Natural killer cell (primary cell): ENCODE measurements around the gene PSD4. TPM values are rescaled to one million over a fixed set of nuclear protein-coding genes. Genes with fewer than 3 reads are reported as not detected.
A peak's percentile ranks its signal among the peaks of the same experiment; 100 is the strongest.

Source experiments
- ATAC-seq, 3 donors: fragments of 150-1000 bp in 2 of 3; fragments of 200-7000 bp in 1 of 3; cut with Tn5 transposase; 1 replicate in 1 of 3; 2 replicates in 2 of 3; pipeline ENCODE4 v1.10.0; 2021; ENCODE audit warnings: mild to moderate bottlenecking in 2 of 3, moderate library complexity in 2 of 3
- DNase-seq, 2 donors: peaks; one replicate each; pipeline versions ENCODE4 v3.0.0 to v3.0.0-alpha.2; 2013 to 2021; ENCODE audit warnings: mixed read lengths in 1 of 2
- H3K27ac ChIP-seq: one replicate; pipeline ENCODE4 v1.5.1; 2013; ENCODE audit warnings: mild to moderate bottlenecking, low read length
- H3K27me3 ChIP-seq: one replicate; pipeline ENCODE4 v1.6.1; 2013; ENCODE audit warnings: low read length; ENCODE audit not compliant: control insufficient read depth, insufficient read depth
- H3K36me3 ChIP-seq: one replicate; pipeline ENCODE4 v1.6.1; 2013; ENCODE audit warnings: low read length; ENCODE audit not compliant: control insufficient read depth, insufficient read depth
- H3K4me1 ChIP-seq: one replicate; pipeline ENCODE4 v1.6.1; 2013; ENCODE audit warnings: low read length; ENCODE audit not compliant: control insufficient read depth, insufficient read depth
- H3K4me3 ChIP-seq: one replicate; pipeline ENCODE4 v1.5.1; 2013; ENCODE audit warnings: low read length
- H3K9me3 ChIP-seq: one replicate; pipeline ENCODE4 v1.6.1; 2013; ENCODE audit warnings: low read length; ENCODE audit not compliant: control insufficient read depth, insufficient read depth
- H3K27ac Mint-ChIP-seq, 2 donors: one replicate each; pipeline ENCODE4 v1.8.0; 2022; ENCODE audit warnings: mild to moderate bottlenecking in 2 of 2, mixed read lengths in 2 of 2, moderate library complexity in 1 of 2
- H3K27me3 Mint-ChIP-seq, 2 donors: one replicate each; pipeline ENCODE4 v1.8.0; 2022; ENCODE audit warnings: low read depth in 2 of 2, mixed read lengths in 2 of 2
- H3K36me3 Mint-ChIP-seq: one replicate; pipeline ENCODE4 v1.8.0; 2022; ENCODE audit warnings: mixed read lengths
- H3K4me1 Mint-ChIP-seq, 2 donors: one replicate each; pipeline ENCODE4 v1.8.0; 2022; ENCODE audit warnings: mixed read lengths in 2 of 2
- H3K4me3 Mint-ChIP-seq: one replicate; pipeline ENCODE4 v1.8.0; 2022; ENCODE audit warnings: mild to moderate bottlenecking, moderate library complexity, mixed read lengths
- H3K9me3 Mint-ChIP-seq, 2 donors: one replicate each; pipeline ENCODE4 v1.8.0; 2022; ENCODE audit warnings: mixed read lengths in 2 of 2
- WGBS: methylation state at CpG from one replicate; pipeline ENCODE4 v1.1.7; 2013; ENCODE audit warnings: missing lambda C conversion rate; ENCODE audit not compliant: insufficient coverage; 5-methylcytosine and 5-hydroxymethylcytosine counted together
- intact Hi-C: fragments of 100-400 bp; cut with micrococcal nuclease; formaldehyde crosslinking; loops from one replicate; pipeline ENCODE4 v1.14.2; 2022
- total RNA-seq, 4 donors: library from RNA; stranded (reverse); fragments of 120-200 nt in 1 of 4; gene quantifications; one replicate each; pipeline versions ENCODE4 v1.2.3 to v1.2.4, GENCODE V29; 2013 to 2022
- TF ChIP-seq, protein P1 (sequence below): fragments of 200-600 bp; IDR thresholded peaks from one replicate; pipeline ENCODE4 v1.8.0; 2022; ENCODE audit warnings: antibody characterized with exemption

PSD4 gene
- total RNA-seq, 3 donors from 2014 or later (not counting 1 experiment from before 2014, with no cell fraction given) = 280 to 347 (median 340) TPM

DNA sequence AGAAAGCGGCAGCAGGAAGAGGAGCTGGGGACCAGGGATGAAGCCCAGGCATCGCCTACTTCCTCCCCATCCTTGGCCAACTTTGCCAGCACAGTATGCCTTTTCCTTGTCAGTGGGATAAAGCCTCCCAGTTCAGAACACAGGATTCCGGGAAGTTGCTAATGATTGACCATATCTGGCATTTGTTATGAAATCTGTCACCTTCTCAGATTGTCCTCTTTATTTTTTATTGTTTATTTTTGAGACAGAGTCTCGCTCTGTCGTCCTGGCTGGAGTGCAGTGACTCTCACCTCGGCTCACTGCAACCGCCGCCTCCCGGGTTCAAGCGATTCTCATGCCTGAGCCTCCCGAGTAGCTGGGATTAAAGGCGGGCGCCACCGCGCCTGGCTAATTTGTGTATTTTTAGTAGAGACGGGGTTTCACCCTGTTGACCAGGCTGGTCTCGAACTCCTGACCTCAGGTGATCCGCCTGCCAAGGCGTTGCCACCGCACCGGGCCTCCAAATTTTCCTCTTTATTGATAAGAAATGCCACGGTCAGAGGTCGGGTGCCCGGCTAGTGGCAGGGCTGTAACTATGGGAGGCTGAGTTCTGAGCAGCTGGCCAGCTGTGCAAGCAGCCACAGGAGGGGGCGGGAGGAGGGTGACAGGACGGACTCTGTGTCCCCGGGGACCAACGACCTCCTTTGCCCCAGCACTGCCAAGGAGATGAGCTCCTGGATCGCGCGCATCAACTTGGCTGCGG is 24.4 kb downstream of the PSD4 start:
- no peaks in the 10 kb centered on the region for H3K27me3 ChIP-seq
- intact Hi-C loops = loop anchor here (2.0 kb wide), 1 partner anchor 59 kb away; no protein-coding TSS in a partner anchor
- H3K9me3 ChIP-seq = no peaks in the 10 kb centered on the region
- no peak overlapping the region for H3K4me3 ChIP-seq
- peaks cover 92% of the 10 kb centered on the region for H3K36me3 ChIP-seq
- Mint-ChIP-seq H3K27ac (peak overlapping the region in 1 of 2 donors; percentile 36), H3K9me3 (no peaks in the 10 kb centered on the region), H3K36me3 (peaks cover 7% of the 10 kb centered on the region), H3K4me3 (no peak overlapping the region), H3K4me1 (peaks cover 9 to 20% of the 10 kb centered on the region in 2 donors), H3K27me3 (no peaks in the 10 kb centered on the region)
- H3K4me1 ChIP-seq = peaks cover 13% of the 10 kb centered on the region
- H3K27ac ChIP-seq = no peak overlapping the region
- 90% methylated on average over 32 of the region's 32 CpGs for WGBS
- ATAC-seq (no peak), DNase-seq (no peak)
- TF ChIP-seq, protein P1, sequence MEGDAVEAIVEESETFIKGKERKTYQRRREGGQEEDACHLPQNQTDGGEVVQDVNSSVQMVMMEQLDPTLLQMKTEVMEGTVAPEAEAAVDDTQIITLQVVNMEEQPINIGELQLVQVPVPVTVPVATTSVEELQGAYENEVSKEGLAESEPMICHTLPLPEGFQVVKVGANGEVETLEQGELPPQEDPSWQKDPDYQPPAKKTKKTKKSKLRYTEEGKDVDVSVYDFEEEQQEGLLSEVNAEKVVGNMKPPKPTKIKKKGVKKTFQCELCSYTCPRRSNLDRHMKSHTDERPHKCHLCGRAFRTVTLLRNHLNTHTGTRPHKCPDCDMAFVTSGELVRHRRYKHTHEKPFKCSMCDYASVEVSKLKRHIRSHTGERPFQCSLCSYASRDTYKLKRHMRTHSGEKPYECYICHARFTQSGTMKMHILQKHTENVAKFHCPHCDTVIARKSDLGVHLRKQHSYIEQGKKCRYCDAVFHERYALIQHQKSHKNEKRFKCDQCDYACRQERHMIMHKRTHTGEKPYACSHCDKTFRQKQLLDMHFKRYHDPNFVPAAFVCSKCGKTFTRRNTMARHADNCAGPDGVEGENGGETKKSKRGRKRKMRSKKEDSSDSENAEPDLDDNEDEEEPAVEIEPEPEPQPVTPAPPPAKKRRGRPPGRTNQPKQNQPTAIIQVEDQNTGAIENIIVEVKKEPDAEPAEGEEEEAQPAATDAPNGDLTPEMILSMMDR = no peak

DNA sequence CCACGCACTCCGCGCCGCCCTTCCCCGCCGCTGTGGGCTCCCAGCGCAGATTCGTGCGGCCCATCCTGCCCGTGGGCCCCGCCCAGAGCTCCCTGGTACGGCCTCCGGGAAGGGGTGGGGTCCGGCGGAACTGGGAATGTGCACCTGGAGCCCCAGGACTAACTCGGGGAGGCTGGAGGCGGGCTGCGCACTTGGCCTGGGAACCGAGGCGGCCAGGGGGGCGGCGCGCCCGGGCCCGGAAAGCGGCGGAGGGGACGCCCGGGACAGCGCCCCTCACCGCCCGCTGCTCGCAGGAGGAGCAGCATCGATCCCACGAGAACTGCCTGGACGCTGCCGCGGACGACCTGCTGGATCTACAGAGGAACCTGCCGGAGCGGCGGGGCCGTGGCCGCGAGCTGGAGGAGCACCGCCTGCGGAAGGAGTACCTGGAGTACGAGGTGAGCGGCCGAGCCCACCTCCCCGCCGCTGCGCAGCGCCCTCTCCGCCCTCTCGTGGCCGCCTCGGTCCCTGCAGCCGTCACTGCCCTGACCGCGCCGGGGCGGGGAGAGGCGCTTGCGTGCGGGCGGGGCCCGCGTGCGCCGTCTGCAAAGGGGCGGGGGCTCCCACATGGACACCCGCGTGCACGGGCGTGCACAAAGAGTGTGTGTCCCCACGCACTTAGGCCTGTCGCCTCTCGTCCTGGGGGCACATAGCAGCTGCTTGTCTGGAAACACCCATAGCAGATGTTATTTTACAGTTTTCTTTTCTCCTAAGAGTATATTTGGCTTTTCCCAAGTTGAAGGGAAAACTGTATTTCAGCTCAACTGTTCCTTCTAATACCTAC is 25.2 kb downstream of the PSD4 start:
- Histone ChIP-seq H3K27ac (no peak overlapping the region), H3K4me3 (no peak overlapping the region)
- peaks cover 7% of the 10 kb centered on the region for H3K36me3 Mint-ChIP-seq

DNA sequence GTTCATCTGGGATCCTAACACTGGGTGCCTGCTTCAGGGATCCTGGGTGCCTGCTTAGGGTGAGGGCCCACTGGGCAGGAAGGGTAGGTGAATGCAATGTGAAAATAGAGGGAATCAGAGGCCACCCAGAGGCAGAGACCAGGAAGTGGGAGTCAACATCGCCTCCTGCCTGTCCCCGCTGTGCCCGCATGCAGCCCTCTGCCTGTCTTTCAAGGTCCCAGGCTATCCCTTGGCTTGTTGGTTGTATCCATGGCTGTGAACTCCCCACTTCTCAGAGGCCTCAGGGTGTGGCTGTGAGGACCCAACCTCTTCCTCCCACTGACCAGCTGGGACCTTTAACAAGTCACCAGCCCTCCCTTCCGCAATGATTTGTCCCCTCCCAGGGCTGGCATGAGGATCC is 26.5 kb downstream of the PSD4 start:
- TF ChIP-seq, protein P1 = no peak
- peaks cover 74% of the 10 kb centered on the region for H3K36me3 ChIP-seq
- Mint-ChIP-seq H3K4me1 (peaks cover 9 to 25% of the 10 kb centered on the region in 2 donors), H3K4me3 (no peak overlapping the region), H3K27me3 (no peaks in the 10 kb centered on the region), H3K27ac (peak overlapping the region; percentile 70 to 80), H3K9me3 (no peaks in the 10 kb centered on the region), H3K36me3 (peaks cover 7% of the 10 kb centered on the region)
- WGBS = 97% methylated on average over 4 of the region's 4 CpGs
- intact Hi-C loops = loop anchor here (5.0 kb wide), 1 partner anchor 192 kb away; no protein-coding TSS in a partner anchor
- H3K4me3 ChIP-seq = no peak overlapping the region
- ATAC-seq = no peak
- no peaks in the 10 kb centered on the region for H3K27me3 ChIP-seq
- peaks cover 21% of the 10 kb centered on the region for H3K4me1 ChIP-seq
- no peak for DNase-seq
- no peaks in the 10 kb centered on the region for H3K9me3 ChIP-seq
- H3K27ac ChIP-seq = no peak overlapping the region

More for the DNA sequence above, 25.2 kb downstream of the PSD4 start:
- H3K4me3 Mint-ChIP-seq = no peak overlapping the region
- Histone ChIP-seq H3K9me3 (no peaks in the 10 kb centered on the region), H3K27me3 (no peaks in the 10 kb centered on the region), H3K36me3 (peaks cover 85% of the 10 kb centered on the region), H3K4me1 (peaks cover 15% of the 10 kb centered on the region)
- intact Hi-C loops = loop anchor here (2.0 kb wide), 1 partner anchor 60 kb away; no protein-coding TSS in a partner anchor
- no peaks in the 10 kb centered on the region for H3K27me3 Mint-ChIP-seq
- DNase-seq = peak; percentile 61 to 83
- peaks cover 9 to 20% of the 10 kb centered on the region in 2 donors for H3K4me1 Mint-ChIP-seq
- peak; percentile 82 to 91 (median 86) for ATAC-seq
- H3K9me3 Mint-ChIP-seq = no peaks in the 10 kb centered on the region
- H3K27ac Mint-ChIP-seq = peak overlapping the region; percentile 70 to 80
- TF ChIP-seq, protein P1 = peak; percentile 82
- 37% methylated on average over 79 of the region's 79 CpGs for WGBS
